B cell (primary cell): ENCODE results near the gene CHAMP1. TPM values are rescaled to one million over a fixed set of nuclear protein-coding genes. Genes with fewer than 3 reads are reported as not detected.
A peak's percentile ranks its signal among the peaks of the same experiment; 100 is the strongest.

Source experiments
- ATAC-seq: fragments of 200-7000 bp; cut with Tn5 transposase; one replicate; pipeline ENCODE4 v1.10.0; 2021; ENCODE audit warnings: low read depth, mild to moderate bottlenecking, moderate number of reproducible peaks, moderate library complexity
- CTCF ChIA-PET: fragments of 350-600 bp; sonication (Branson Sonifier 250); formaldehyde crosslinking; loops from one replicate; lab custom pipeline; 2021; ENCODE audit warnings: antibody characterized with exemption, inconsistent platforms; lab: Charles Lee
- POLR2A ChIA-PET: fragments of 350-600 bp; sonication (Branson Sonifier 250); formaldehyde crosslinking; loops from one replicate; lab custom pipeline; 2021; ENCODE audit warnings: antibody characterized with exemption; lab: Charles Lee
- DNase-seq: peaks from one replicate; pipeline ENCODE4 v3.0.0; 2013
- H2AFZ ChIP-seq: 2 replicates; pipeline ENCODE4 v1.6.1; 2012; ENCODE audit warnings: mild to moderate bottlenecking, low read depth, low read length; ENCODE audit not compliant: insufficient read depth, poor library complexity, severe bottlenecking
- H3K27ac ChIP-seq, 2 donors: 1 replicate in 1 of 2; 2 replicates in 1 of 2; pipeline ENCODE4 v1.5.1; 2012 to 2013; ENCODE audit warnings: low read length in 2 of 2, mild to moderate bottlenecking in 2 of 2, moderate library complexity in 1 of 2
- H3K27me3 ChIP-seq, 4 experiments: fragments of 200-600 bp in 1 of 4; sonication (generic) in 1 of 4; replicated peaks in 1 of 4; 1 replicate in 2 of 4; 2 replicates in 2 of 4; pipeline versions ENCODE4 v1.6.1 to v1.7.0; 2013 to 2016; ENCODE audit warnings: low read length in 3 of 4, mild to moderate bottlenecking in 2 of 4, mixed read lengths in 1 of 4, moderate library complexity in 1 of 4; ENCODE audit not compliant: insufficient read depth in 4 of 4, control insufficient read depth in 3 of 4; ENCODE audit errors: control extremely low read depth in 1 of 4
- H3K36me3 ChIP-seq, 2 experiments: replicated peaks in 1 of 2; 1 replicate in 1 of 2; 2 replicates in 1 of 2; pipeline versions ENCODE4 v1.6.1 to v1.7.1; 2013; ENCODE audit warnings: low read length in 1 of 2; ENCODE audit not compliant: insufficient read depth in 2 of 2, control insufficient read depth in 1 of 2; ENCODE audit errors: control extremely low read depth in 1 of 2, extremely low read depth in 1 of 2
- H3K4me1 ChIP-seq, 2 donors: fragments of 200-600 bp in 1 of 2; sonication (generic) in 1 of 2; 1 replicate in 1 of 2; 2 replicates in 1 of 2; pipeline versions ENCODE4 v1.5.1 to v1.6.1; 2013 to 2017; ENCODE audit warnings: low read length in 2 of 2; ENCODE audit not compliant: control insufficient read depth in 2 of 2, insufficient read depth in 2 of 2
- H3K4me2 ChIP-seq: replicated peaks from 2 replicates; pipeline ENCODE3; 2012; ENCODE audit warnings: mild to moderate bottlenecking, low read depth, low read length; ENCODE audit not compliant: poor library complexity, severe bottlenecking
- H3K4me3 ChIP-seq, 5 experiments: fragments of 200-600 bp in 1 of 5; sonication (generic) in 1 of 5; 1 replicate in 3 of 5; 2 replicates in 2 of 5; pipeline versions ENCODE4 v1.5.1 to v1.7.0; 2011 to 2016; ENCODE audit warnings: low read length in 4 of 5, mild to moderate bottlenecking in 4 of 5, low read depth in 2 of 5, control low read depth in 1 of 5, moderate library complexity in 1 of 5; ENCODE audit not compliant: insufficient read depth in 1 of 5; ENCODE audit errors: control extremely low read depth in 1 of 5, extremely low read depth in 1 of 5
- H3K79me2 ChIP-seq: fragments of 200-600 bp; sonication (generic); one replicate; pipeline ENCODE4 v1.6.0; 2016; ENCODE audit warnings: low read length; ENCODE audit not compliant: control insufficient read depth, insufficient read depth
- H3K9ac ChIP-seq: fragments of 200-600 bp; sonication (generic); 2 replicates; pipeline ENCODE4 v1.6.1; 2017; ENCODE audit warnings: mild to moderate bottlenecking, low read length, moderate library complexity
- H3K9me3 ChIP-seq, 3 donors: one replicate each; pipeline versions ENCODE4 v1.6.1 to v1.7.1; 2013; ENCODE audit warnings: low read length in 2 of 3; ENCODE audit not compliant: control insufficient read depth in 2 of 3, insufficient read depth in 1 of 3; ENCODE audit errors: control extremely low read depth in 1 of 3
- H4K20me1 ChIP-seq: 2 replicates; pipeline ENCODE4 v1.6.0; 2012; ENCODE audit warnings: mild to moderate bottlenecking, low read length; ENCODE audit not compliant: insufficient read depth, control insufficient read depth, poor library complexity, severe bottlenecking
- H3K27ac Mint-ChIP-seq: one replicate; pipeline ENCODE4 v1.8.0; 2021; ENCODE audit warnings: mixed read lengths
- H3K27me3 Mint-ChIP-seq: one replicate; pipeline ENCODE4 v1.8.0; 2021; ENCODE audit warnings: mixed read lengths
- H3K4me1 Mint-ChIP-seq: one replicate; pipeline ENCODE4 v1.8.0; 2021; ENCODE audit warnings: mixed read lengths
- H3K4me3 Mint-ChIP-seq: one replicate; pipeline ENCODE4 v1.8.0; 2021; ENCODE audit warnings: mixed read lengths
- H3K9me3 Mint-ChIP-seq: one replicate; pipeline ENCODE4 v1.8.0; 2022; ENCODE audit warnings: mixed read lengths; ENCODE audit not compliant: insufficient read depth
- EZH2 ChIP-seq: IDR thresholded peaks from 2 replicates; pipeline ENCODE4 v1.6.1; 2012; ENCODE audit warnings: borderline replicate concordance, low read depth, mild to moderate bottlenecking, moderate library complexity, low read length; ENCODE audit not compliant: insufficient read depth, poor library complexity, severe bottlenecking
- WGBS: methylation state at CpG from one replicate; pipeline ENCODE4 v1.1.5; 2013; ENCODE audit warnings: missing lambda C conversion rate; ENCODE audit not compliant: insufficient coverage; 5-methylcytosine and 5-hydroxymethylcytosine counted together
- intact Hi-C: fragments of 100-400 bp; cut with micrococcal nuclease; formaldehyde crosslinking; loops from one replicate; pipeline ENCODE4 v1.10.0; 2022
- polyA plus RNA-seq: library from polyadenylated mRNA; depleted of rRNA; stranded (reverse); fragments of >200 nt; gene quantifications from 2 replicates; pipeline ENCODE4 v1.2.3, GENCODE V29; 2012
- total RNA-seq, 2 donors: library from RNA; stranded (reverse); fragments of 120-200 nt in 1 of 2; gene quantifications; 1 replicate in 1 of 2; 2 replicates in 1 of 2; pipeline versions ENCODE4 v1.2.3 to v1.2.4, GENCODE V29; 2013 to 2022
- TF ChIP-seq, protein P1 (sequence below): fragments of 200-600 bp; IDR thresholded peaks from one replicate; pipeline ENCODE4 v1.8.0; 2022; ENCODE audit warnings: antibody characterized with exemption, mild to moderate bottlenecking

CHAMP1 gene
- total and polyA plus RNA-seq, 2 donors (not counting 1 experiment from before 2014, with no cell fraction given) = 14.5 to 34.7 TPM

DNA sequence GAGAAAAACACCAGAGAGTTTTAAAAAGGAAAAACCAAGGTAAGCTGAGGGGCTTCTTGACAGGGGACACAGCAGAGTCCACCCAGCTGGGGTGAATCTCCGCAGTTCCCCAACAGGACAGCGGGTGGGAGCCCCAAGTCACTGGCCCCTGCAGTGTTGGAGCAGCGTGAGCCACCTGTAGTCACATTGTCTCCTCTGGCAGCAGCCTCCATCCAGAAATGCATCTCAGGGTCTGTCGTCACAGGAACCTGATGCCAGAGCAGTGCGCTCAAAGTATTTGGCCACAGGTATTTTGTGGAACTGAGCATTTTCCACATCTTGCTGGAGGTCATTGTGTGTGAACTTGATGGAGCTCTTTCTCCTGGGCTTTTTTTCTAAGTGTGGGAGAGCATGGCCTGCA, 24.7 kb downstream of the CHAMP1 start:
- H3K36me3 ChIP-seq = no peaks in the 10 kb centered on the region
- no peaks in the 10 kb centered on the region for H3K79me2 ChIP-seq
- intact Hi-C loops = no loop called here
- no peak overlapping the region for H3K9ac ChIP-seq
- H3K4me3 ChIP-seq = no peak overlapping the region
- Mint-ChIP-seq H3K4me1 (peaks cover 18% of the 10 kb centered on the region), H3K27me3 (no peaks in the 10 kb centered on the region), H3K4me3 (no peak overlapping the region), H3K27ac (no peak overlapping the region), H3K9me3 (no peaks in the 10 kb centered on the region)
- DNase-seq = no peak
- H4K20me1 ChIP-seq = no peaks in the 10 kb centered on the region
- no peak overlapping the region for H3K27ac ChIP-seq
- H3K9me3 ChIP-seq = no peaks in the 10 kb centered on the region
- TF ChIP-seq EZH2 = no peak
- TF ChIP-seq, protein P1, sequence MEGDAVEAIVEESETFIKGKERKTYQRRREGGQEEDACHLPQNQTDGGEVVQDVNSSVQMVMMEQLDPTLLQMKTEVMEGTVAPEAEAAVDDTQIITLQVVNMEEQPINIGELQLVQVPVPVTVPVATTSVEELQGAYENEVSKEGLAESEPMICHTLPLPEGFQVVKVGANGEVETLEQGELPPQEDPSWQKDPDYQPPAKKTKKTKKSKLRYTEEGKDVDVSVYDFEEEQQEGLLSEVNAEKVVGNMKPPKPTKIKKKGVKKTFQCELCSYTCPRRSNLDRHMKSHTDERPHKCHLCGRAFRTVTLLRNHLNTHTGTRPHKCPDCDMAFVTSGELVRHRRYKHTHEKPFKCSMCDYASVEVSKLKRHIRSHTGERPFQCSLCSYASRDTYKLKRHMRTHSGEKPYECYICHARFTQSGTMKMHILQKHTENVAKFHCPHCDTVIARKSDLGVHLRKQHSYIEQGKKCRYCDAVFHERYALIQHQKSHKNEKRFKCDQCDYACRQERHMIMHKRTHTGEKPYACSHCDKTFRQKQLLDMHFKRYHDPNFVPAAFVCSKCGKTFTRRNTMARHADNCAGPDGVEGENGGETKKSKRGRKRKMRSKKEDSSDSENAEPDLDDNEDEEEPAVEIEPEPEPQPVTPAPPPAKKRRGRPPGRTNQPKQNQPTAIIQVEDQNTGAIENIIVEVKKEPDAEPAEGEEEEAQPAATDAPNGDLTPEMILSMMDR = no peak
- peaks cover 11 to 16% of the 10 kb centered on the region in 2 donors for H3K4me1 ChIP-seq
- no peak overlapping the region for H2AFZ ChIP-seq
- ChIA-PET POLR2A (no interaction called here), CTCF (interaction anchor here (0.7 to 1.1 kb wide), 2 partner anchors 24 to 116 kb away, joined by 3 read pairs; no protein-coding TSS in a partner anchor)
- H3K4me2 ChIP-seq = no peak overlapping the region
- ATAC-seq = no peak
- WGBS = 100% methylated on average over 5 of the region's 5 CpGs
- H3K27me3 ChIP-seq = no peaks in the 10 kb centered on the region

DNA sequence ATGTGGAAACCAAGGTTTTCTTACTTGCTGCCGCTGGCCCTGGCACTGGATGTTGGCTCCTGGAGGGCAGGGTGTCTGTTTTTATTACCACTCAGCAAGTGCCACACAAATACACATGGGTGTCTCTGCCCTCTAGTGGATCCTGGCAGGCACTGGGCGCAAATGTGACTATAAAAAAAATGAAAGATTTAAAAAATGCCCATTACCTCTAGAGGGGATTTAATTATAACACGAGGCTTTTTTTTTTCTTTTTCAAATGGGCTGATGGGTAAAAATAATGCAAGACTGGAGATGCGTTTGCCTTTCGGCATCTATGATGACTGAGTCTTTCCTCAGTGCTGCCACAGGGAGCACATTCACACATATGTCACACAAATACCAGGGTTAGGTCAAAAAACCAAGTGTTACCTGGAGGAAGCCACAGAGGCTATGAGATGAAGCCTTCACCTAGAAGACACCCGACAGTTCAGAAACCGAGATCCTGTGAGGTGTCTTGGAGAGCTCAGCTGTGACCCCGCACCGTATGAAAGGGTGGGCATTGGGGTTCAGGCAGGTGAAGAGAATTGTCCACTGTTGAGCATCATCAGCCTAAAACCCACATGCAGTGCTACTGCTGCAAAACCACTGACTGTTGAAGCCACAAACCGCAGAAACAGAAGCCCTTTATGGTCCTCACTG, 25.7 kb downstream of the CHAMP1 start:
- peaks cover 7% of the 10 kb centered on the region for H3K4me1 Mint-ChIP-seq
- Histone ChIP-seq H3K27me3 (no peaks in the 10 kb centered on the region), H3K4me2 (no peak overlapping the region), H3K4me1 (peaks cover 1 to 6% of the 10 kb centered on the region in 2 donors), H3K79me2 (no peaks in the 10 kb centered on the region), H3K27ac (no peak overlapping the region), H3K36me3 (no peaks in the 10 kb centered on the region), H4K20me1 (no peaks in the 10 kb centered on the region), H3K4me3 (no peak overlapping the region), H2AFZ (no peak overlapping the region), H3K9ac (no peak overlapping the region), H3K9me3 (no peaks in the 10 kb centered on the region)
- 32% methylated on average over 5 of the region's 10 CpGs for WGBS
- intact Hi-C loops = no loop called here
- H3K4me3 Mint-ChIP-seq = no peak overlapping the region
- DNase-seq (peak; percentile 66), ATAC-seq (peak; percentile 33)
- H3K27ac Mint-ChIP-seq = no peak overlapping the region
- ChIA-PET CTCF (interaction anchor here (0.7 to 1.8 kb wide), 7 partner anchors 25 to 392 kb away, joined by 3 to 5 read pairs (median 4); partner anchors contain the start of gene CDC16), POLR2A (no interaction called here)
- H3K27me3 Mint-ChIP-seq = no peaks in the 10 kb centered on the region
- H3K9me3 Mint-ChIP-seq = no peaks in the 10 kb centered on the region
- no peak for TF ChIP-seq EZH2
- TF ChIP-seq, protein P1 = peak; percentile 79
